OCI-LY3 (cell line): ENCODE data around the gene SLC6A13.

Experiments used
- CTCF ChIP-seq: fragments of 200-600, 300-600 bp; sonication (generic); IDR thresholded peaks from 2 replicates; pipeline ENCODE4 v1.5.1; 2014; ENCODE audit warnings: antibody characterized with exemption, low read length, low read depth
- EZH2phosphoT487 ChIP-seq: fragments of 200-600 bp; shearing (Covaris generic); IDR thresholded peaks from 2 replicates; pipeline ENCODE4 v1.6.1; 2018; ENCODE audit warnings: antibody characterized with exemption, mixed run types, low read depth

GRCh38 chr12:171743-172676, 90.6 kb downstream of the SLC6A13 start:
- TF ChIP-seq CTCF, result no peak
- no peak for TF ChIP-seq EZH2phosphoT487
